Fibroblast of lung (primary cell): ENCODE data around the gene KRT71.

Source experiments
- EZH2 ChIP-seq: IDR thresholded peaks from 2 replicates; pipeline ENCODE4 v1.5.1; 2012; ENCODE audit warnings: low read length, control low read depth, mild to moderate bottlenecking; ENCODE audit errors: missing control alignments
- TF ChIP-seq, protein P1 (sequence below), 2 donors: IDR thresholded peaks in 1 of 2; conservative IDR thresholded peaks in 1 of 2; 1 replicate in 1 of 2; 2 replicates in 1 of 2; pipeline ENCODE4 v1.5.1; 2011 to 2012; ENCODE audit warnings: low read length in 2 of 2, control low read depth in 1 of 2, inconsistent platforms in 1 of 2, low read depth in 1 of 2, mild to moderate bottlenecking in 1 of 2

DNA sequence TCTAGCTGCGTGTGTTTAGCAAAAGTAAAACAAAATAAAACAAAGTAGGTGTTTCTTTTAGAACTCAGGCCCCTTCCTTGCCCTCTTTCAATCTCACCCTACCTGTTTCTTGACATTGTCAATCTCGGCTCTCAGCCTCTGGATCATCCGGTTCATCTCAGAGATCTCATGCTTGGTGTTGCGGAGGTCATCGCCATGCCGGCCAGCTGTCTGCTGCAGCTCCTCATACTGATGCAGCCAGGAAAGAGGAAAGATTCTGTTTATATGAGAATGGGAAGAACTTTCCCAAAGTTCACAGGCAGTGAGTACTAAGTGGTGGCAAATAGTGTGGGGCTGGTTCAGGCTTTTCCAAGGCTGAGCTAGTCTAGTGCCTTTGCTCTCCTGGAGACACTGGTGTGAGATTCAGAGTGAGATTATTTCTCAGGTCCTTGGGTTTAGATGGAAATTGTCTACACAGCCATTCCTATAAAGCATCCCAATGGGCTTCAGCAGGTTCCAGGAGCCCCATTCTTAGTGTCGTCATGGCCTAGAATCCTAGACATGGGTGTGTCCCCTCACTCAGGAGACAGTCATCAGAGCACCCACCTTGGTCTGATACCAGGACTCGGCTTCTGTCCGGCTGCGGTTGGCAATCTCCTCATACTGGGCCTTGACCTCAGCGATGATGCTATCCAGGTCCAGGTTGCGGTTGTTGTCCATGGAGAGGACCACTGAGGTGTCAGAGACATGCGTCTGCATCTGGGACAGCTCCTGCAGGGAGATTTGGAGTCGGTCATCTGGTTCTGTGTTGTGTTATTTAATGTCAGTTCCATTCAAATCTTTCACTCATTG is 35.7 kb downstream of the KRT71 start:
- no peak for TF ChIP-seq EZH2
- TF ChIP-seq, protein P1, sequence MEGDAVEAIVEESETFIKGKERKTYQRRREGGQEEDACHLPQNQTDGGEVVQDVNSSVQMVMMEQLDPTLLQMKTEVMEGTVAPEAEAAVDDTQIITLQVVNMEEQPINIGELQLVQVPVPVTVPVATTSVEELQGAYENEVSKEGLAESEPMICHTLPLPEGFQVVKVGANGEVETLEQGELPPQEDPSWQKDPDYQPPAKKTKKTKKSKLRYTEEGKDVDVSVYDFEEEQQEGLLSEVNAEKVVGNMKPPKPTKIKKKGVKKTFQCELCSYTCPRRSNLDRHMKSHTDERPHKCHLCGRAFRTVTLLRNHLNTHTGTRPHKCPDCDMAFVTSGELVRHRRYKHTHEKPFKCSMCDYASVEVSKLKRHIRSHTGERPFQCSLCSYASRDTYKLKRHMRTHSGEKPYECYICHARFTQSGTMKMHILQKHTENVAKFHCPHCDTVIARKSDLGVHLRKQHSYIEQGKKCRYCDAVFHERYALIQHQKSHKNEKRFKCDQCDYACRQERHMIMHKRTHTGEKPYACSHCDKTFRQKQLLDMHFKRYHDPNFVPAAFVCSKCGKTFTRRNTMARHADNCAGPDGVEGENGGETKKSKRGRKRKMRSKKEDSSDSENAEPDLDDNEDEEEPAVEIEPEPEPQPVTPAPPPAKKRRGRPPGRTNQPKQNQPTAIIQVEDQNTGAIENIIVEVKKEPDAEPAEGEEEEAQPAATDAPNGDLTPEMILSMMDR (conservative IDR thresholded peaks at IDR 0.05 in 1 of 2, IDR thresholded peaks at IDR 0.05 in 1 of 2; ENCODE audit: low read depth in 1 of 2, low read length in 2 of 2) = no peak
